Motor neuron (in vitro differentiated cells): ENCODE data around the gene GRID1. TPM values are rescaled to one million over a fixed set of nuclear protein-coding genes. Genes with fewer than 3 reads are reported as not detected.
A peak's percentile ranks its signal among the peaks of the same experiment; 100 is the strongest.

Source experiments
- ATAC-seq, 8 experiments: fragments of 200-7000 bp; cut with Tn5 transposase; replicated peaks in 6 of 8; 2 replicates each; pipeline ENCODE4 v1.8.0; 2021; ENCODE audit warnings: mild to moderate bottlenecking in 8 of 8, moderate library complexity in 8 of 8
- H3K27ac ChIP-seq, 2 donors: fragments of 250-450 bp; sonication (Bioruptor Pico); 2 replicates each; pipeline ENCODE4 v1.9.0; 2021; ENCODE audit warnings: antibody characterized with exemption in 2 of 2, mild to moderate bottlenecking in 2 of 2, moderate library complexity in 1 of 2
- H3K4me1 ChIP-seq, 2 donors: fragments of 250-450 bp; sonication (Bioruptor Pico); replicated peaks in 1 of 2; 2 replicates each; pipeline ENCODE4 v1.6.1; 2021; ENCODE audit warnings: antibody characterized with exemption in 2 of 2, mild to moderate bottlenecking in 2 of 2, moderate library complexity in 1 of 2
- H3K4me3 ChIP-seq, 5 donors: fragments of 250-450 bp; sonication (Bioruptor Pico); 2 replicates each; pipeline ENCODE4 v1.9.0; 2021; ENCODE audit warnings: antibody characterized with exemption in 5 of 5, mild to moderate bottlenecking in 5 of 5, moderate library complexity in 4 of 5
- WGBS, 10 experiments: fragments of 450-650 bp; shearing (Covaris generic); methylation state at CpG; one replicate each; pipeline ENCODE4 v1.0.0; 2022; 5-methylcytosine and 5-hydroxymethylcytosine counted together
- in situ Hi-C, 9 experiments: fragments of 400-800 bp; cut with MboI; loops; one replicate each; pipeline ENCODE4 v1.15.0; 2021; ENCODE audit warnings: low sequenced_read_pairs in 9 of 9, low pct_unique_long_range_greater_than_20kb in 2 of 9; ENCODE audit not compliant: unreplicated experiment in 9 of 9
- total RNA-seq, 8 experiments: library from RNA; unstranded; fragments of 300-600 nt; gene quantifications; 2 replicates each; pipeline versions ENCODE4 v1.2.3 to v1.2.4, GENCODE V29; 2022

The GRID1 gene
- total RNA-seq, 8 experiments from 2014 or later = 0.15 to 10.0 (median 6.0) TPM

DNA sequence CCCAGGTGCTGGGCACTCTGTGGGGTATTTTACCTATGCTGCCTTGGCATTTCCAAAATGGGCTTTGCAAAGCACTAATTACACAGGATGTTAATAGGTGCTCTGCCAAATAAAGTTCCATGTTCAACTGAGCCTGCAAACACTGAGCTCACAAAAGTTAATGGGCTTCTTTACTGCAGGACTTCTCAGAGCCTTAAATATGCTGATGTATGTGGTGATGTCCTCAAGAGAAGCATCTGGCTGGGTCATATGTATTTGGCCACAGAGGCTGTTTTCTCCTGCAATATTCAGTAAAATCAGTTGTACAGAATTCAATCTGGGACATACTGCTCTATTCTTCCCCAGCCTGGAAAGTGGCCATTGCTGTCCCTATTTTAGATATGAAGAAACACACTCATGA is 31.3 kb downstream of the GRID1 start:
- Histone ChIP-seq H3K4me3 (no peak overlapping the region), H3K27ac (no peak overlapping the region), H3K4me1 (peaks cover 12 to 34% of the 10 kb centered on the region in 2 donors)
- in situ Hi-C loops = no loop called here
- ATAC-seq = no peak

DNA sequence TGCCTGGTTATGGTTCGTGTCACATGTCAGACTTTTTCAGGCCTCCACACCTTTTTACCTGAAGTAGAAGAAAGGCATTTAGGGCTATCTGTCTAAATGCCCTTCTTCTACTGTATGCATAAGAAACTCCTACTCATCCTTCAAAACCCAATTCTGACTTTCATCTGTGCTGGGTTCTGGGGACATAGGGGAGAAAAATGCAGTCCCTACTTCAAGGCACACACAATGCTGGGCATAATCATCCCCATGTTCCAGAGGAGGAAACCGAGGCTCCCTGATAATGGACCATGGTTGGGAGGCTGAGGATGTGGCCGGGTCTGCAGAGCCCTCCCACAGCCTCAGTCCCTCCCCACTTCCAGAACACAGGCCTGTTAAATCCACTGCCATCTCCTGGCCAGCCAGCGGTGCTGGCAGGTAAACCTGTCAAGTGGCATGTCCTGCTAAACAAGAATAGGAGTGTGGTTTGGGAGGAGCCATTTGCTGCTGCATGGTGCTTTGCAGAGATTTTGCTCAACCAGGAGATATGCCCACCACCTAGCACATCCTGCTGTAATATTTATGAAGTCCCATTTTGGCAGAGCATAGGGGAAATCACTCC is 32.0 kb downstream of the GRID1 start:
- in situ Hi-C loops = no loop called here
- no peak for ATAC-seq

DNA sequence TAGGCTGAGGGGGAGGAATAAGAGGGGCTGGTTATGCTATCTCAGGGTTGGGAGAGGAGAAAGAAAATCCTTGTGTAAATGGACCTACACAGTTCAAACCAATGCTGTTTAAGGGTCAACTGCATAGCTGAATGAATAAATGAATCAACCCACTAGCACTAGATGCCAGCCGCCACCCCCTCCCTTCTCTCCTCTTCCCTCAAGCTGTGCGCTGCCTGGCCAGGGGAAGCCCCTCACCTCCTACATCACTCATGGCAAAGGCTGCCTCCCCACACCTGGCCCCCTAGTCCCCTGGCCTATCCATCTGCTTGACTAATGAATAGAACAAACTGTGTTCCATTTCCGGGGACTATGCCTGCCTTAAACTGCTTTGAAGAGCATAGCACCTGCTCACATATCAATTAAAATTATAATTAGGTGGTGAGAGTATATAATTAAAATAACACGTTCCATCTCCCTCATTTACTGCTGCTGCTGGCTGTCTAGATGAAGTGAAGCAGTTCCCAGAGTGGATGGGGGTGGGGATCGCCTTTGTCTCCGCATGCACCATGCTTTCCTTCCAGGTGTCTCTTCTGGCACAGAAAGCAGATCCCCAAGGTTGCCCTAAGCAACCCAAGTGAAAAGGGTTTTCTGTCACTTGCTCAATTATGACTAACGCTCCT is 32.6 kb downstream of the GRID1 start:
- in situ Hi-C loops = no loop called here
- 15 to 100% (median 85%) methylated on average over 1 to 5 of the region's 7 CpGs; no CpG with 5 or more reads in 2 of the 10 experiments for WGBS, 10 experiments
- Histone ChIP-seq H3K27ac (peak overlapping the region in 1 of 2 donors; percentile 60), H3K4me3 (no peak overlapping the region), H3K4me1 (peaks cover 9 to 29% of the 10 kb centered on the region in 2 donors)
- ATAC-seq = peak in 5 of 8 experiments; percentile 58 to 86 (median 75)

More for the DNA sequence above, 32.0 kb downstream of the GRID1 start:
- Histone ChIP-seq H3K4me3 (no peak overlapping the region), H3K27ac (peak overlapping the region in 1 of 2 donors; percentile 60), H3K4me1 (peaks cover 9 to 29% of the 10 kb centered on the region in 2 donors)
- 0 to 91% (median 58%) methylated on average over 1 to 3 of the region's 4 CpGs; no CpG with 5 or more reads in 4 of the 10 experiments for WGBS, 10 experiments

DNA sequence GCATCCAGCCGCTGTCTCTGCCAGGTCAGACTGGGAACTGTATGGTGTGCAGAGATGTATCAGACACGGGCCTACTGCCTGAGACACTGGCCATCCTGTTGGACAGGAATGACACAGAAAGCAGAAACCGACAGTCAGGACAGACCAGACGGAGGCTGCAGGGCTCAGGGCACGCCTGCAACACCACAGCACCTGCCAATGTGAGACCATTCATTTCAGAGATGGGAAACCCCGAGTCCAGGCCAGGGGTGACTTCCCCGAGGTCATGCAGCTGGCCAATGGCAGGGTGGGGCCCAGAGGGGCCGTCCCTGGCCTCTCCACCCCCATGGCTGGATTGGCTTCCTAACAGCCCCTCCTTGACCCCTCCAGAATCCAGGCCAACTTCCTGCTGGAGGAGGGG is 34.7 kb downstream of the GRID1 start:
- Histone ChIP-seq H3K27ac (no peak overlapping the region), H3K4me1 (peaks cover 9 to 29% of the 10 kb centered on the region in 2 donors), H3K4me3 (no peak overlapping the region)
- WGBS, 10 experiments = 0 to 88% (median 33%) methylated on average over 1 to 3 of the region's 8 CpGs; no CpG with 5 or more reads in 6 of the 10 experiments
- ATAC-seq = no peak
- in situ Hi-C loops = no loop called here

DNA sequence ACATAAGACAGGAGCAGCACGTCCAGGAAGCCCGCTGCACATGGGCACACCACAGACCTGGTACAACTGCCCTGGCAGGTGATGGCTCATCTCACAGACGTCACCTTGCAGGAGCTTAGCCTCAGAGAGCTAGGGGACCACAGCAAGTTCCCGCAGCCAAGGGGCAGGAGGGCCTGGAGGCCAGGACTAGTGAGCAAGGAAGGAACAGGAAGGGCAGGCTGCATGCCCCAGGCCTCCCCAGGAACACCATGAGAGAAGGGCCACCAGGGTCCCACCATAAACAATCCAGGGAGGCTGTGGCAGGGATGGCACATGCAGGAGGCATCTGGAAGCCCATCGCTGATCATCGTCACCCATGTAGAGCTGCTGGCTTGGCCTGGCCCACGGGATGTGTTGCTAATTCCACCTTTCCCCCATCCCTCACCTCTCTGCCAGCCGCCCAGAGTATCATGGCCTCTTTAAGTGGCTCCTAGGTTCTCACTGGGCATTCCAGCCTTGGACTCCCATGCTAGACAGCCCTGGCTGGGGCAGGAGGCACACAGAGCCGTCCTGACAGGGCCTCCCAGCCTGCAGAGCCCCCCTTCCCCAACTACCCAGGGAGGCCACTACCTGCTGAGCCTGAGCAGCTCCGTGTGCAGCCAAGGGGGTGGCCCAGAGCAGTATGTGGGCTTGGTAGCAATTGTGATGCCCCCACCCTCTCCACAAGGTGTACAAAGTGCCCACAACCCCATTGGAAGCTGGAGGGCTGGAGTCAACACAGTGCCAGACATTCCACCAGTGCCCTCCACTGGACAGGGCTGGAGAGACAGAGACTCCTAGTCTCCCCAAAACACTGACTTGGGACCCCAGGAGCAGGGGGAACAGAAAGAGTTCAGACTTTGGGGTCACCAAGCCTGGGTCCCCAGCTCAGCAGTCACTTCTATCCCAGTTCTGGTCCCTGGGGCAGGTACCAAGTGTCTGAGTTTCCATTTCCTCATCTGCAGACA is 35.5 kb downstream of the GRID1 start:
- in situ Hi-C loops = no loop called here
- Histone ChIP-seq H3K27ac (no peak overlapping the region), H3K4me1 (peaks cover 9 to 23% of the 10 kb centered on the region in 2 donors), H3K4me3 (no peak overlapping the region)
- WGBS, 10 experiments = 45 to 100% (median 91%) methylated on average over 1 to 9 of the region's 10 CpGs; no CpG with 5 or more reads in 6 of the 10 experiments
- peak in 1 of 8 experiments; percentile 36 for ATAC-seq

DNA sequence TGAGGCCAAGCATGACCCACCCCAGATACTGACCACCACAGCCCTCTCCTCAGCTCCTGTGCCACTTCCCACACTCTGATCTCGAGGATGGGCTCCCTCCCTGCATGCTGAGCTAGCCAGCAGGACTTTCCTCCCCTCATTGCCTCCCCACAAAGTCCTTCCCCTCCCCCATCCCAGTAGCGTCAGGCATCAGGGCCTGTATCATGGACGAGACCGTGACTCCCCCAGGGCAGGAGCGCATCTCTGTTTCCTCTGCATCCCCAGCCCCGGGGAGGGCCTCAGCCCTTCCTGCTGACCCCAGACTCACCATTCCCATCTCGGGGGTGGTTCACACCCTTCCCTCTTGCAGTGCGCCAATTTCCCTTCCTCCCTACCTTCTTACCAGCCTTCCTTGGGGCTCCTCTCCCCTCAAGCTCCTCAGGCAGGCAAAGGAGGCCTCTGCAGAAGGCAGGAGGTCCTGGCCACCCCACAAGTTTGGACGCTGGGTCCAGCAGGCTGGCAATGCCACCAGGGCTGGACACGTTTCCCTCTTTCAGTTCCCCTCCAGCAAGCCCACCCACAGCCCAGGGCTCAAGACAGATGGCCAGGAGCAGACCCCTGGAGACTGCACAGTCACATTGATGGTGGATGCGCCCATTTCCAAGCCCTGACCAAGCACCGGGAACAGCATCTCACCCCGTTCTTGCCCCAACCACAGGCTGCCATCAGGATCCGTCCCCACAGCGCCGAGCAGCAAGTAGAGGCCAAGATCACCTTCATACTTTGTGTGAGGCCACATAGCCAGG is 36.5 kb downstream of the GRID1 start:
- Histone ChIP-seq H3K4me1 (peaks cover 9 to 23% of the 10 kb centered on the region in 2 donors), H3K4me3 (no peak overlapping the region), H3K27ac (no peak overlapping the region)
- WGBS, 10 experiments = 55 to 100% (median 82%) methylated on average over 1 to 7 of the region's 16 CpGs; no CpG with 5 or more reads in 5 of the 10 experiments
- in situ Hi-C loops = no loop called here
- no peak for ATAC-seq

DNA sequence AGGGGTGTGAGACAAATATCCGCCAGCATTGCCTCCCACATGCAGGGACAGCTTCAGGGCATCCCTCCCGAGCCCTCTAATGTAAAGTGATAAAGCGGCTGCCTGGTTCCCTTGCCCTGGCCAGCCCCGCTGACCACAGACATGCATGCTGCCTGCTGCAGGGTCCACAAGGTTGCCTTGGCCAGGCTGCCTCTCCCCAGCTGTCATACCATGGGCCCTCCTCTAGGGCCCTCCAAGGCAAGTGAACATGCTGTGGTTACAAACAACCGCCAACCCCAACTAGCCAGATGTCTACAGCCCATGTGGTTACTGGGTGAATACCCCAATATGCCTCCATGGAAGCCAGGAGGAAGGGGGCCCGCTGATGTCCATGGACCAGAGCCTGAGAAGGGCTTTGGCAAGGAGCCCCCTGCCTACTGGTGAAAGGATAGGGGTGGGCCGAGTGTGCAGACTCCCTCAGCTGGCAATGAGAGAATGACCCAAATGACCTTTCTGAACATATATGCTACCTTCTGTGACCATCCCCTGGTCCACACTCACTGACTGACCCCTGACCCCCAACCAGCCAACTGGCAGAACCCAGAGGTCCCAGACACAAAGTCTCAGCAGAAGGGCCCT is 37.4 kb downstream of the GRID1 start:
- 29 to 100% (median 90%) methylated on average over 2 to 3 of the region's 7 CpGs; no CpG with 5 or more reads in 7 of the 10 experiments for WGBS, 10 experiments
- ATAC-seq = no peak
- no peak overlapping the region for H3K27ac ChIP-seq

DNA sequence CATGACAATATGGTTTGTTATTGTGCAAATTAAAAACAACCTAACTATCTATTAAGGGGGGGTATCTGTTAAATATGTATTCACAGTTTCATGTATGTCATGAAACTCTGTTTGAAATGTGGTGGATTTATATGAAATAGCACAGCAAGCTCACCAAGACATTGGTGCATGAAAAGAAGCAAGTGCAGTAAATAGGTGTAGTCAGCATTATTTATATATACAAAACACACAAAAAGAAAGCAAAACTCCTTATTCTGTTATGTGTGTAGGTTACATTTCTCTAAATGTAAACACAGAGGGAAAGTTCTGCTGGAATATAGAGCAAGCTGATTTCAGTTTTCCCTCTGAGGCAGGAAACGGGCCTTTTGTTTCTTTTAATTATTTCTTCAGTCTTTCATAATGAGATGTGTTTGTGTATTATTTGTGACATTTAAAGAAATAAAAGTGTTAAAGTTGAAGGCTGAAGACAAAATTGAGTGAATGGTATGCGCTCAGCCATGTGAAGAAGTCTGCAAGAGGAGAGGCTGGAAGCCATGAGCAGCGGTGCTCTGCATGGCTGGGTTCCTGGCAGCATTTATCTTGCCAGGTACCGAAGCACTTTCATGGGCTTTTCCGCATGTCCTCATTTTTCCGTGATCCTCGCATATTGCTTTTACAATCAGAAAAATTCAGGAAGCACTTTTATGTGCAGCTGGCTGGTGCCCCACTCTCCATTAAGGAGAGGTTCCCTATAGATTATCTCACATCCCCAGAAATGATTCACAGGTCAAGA is 38.5 kb downstream of the GRID1 start:
- WGBS, 10 experiments = 40 to 96% (median 75%) methylated on average over 4 to 7 of the region's 7 CpGs; no CpG with 5 or more reads in 2 of the 10 experiments
- ATAC-seq = no peak
- no peak overlapping the region for H3K27ac ChIP-seq

More for the DNA sequence above, 37.4 kb downstream of the GRID1 start:
- Histone ChIP-seq H3K4me1 (peaks cover 7 to 14% of the 10 kb centered on the region in 2 donors), H3K4me3 (no peak overlapping the region)
- in situ Hi-C loops = no loop called here

DNA sequence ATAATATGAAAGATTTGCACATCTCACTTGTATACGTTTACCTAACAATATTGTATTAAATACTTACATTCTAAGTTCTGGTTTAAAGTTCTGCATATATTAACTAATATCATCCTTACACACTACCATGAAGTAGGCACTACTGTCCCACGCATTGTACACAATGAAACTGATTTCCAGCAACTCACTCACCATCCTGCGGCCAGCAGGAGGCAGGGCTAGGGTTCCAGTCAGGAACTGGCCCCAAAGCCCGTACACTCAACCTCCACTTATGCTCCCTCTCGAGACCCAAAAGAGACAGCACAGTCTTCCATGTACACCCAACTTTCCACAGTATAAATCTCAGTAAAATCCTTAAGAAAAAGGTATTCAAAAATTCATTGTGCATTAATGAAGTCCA is 41.4 kb downstream of the GRID1 start:
- Histone ChIP-seq H3K4me1 (no peaks in the 10 kb centered on the region), H3K27ac (no peak overlapping the region), H3K4me3 (no peak overlapping the region)
- in situ Hi-C loops = no loop called here
- 25 to 92% (median 81%) methylated on average over 1 to 5 of the region's 5 CpGs; no CpG with 5 or more reads in 2 of the 10 experiments for WGBS, 10 experiments
- no peak for ATAC-seq

More for the DNA sequence above, 38.5 kb downstream of the GRID1 start:
- in situ Hi-C loops = no loop called here
- Histone ChIP-seq H3K4me3 (no peak overlapping the region), H3K4me1 (peaks cover 0 to 4% of the 10 kb centered on the region in 2 donors)

DNA sequence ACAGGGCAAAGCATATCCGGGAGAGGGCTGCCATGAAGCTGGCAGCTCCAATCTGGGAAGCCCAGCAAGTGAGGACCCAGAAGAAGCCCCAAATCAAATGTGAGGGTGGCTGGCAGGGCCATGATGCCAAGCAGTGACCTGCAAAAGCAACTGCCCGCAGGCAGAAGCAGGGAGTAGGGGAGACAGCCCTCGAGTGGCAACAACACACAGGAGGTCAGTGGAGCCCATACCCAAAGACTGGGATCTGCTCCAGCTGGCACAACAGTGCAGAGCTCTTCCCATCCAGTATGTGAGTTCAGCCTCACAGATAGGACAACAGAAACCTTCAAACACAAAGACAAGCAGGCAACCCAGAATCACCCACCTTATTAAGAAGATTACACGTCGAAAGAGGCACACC is 45.0 kb downstream of the GRID1 start:
- no peak for ATAC-seq
- WGBS, 10 experiments = 31 to 100% (median 93%) methylated on average over 2 to 3 of the region's 5 CpGs; no CpG with 5 or more reads in 3 of the 10 experiments
- Histone ChIP-seq H3K27ac (no peak overlapping the region), H3K4me1 (peaks cover 0 to 4% of the 10 kb centered on the region in 2 donors), H3K4me3 (no peak overlapping the region)
- in situ Hi-C loops = no loop called here

DNA sequence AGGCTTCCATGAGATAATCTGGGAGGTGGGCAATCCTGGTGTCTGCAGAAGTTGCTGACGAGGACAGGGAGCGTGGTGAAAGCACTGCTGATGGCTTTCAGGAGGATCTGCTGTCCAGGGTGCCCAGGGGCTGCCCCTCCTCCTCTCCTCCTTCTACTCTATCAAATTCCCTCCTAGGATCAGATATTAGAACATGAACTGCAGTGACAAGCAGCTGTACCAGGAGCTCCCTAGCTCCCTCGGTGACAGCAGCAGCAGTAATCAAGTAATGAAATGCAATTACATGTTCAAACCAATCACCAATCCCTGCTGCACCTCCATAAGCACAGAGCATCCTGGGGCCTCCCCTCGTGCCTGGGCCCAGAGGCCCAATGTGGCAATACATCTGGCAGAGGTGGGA is 46.9 kb downstream of the GRID1 start:
- in situ Hi-C loops = no loop called here
- Histone ChIP-seq H3K4me3 (no peak overlapping the region), H3K27ac (peak overlapping the region in 1 of 2 donors; percentile 23), H3K4me1 (peaks cover 4 to 8% of the 10 kb centered on the region in 2 donors)
- peak in 4 of 8 experiments; percentile 26 to 69 (median 49) for ATAC-seq
- WGBS, 10 experiments = 6 to 100% (median 54%) methylated on average over 2 to 3 of the region's 4 CpGs; no CpG with 5 or more reads in 6 of the 10 experiments
